Measurements from ENCODE around the gene RPA3. TPM values are rescaled to one million over a fixed set of nuclear protein-coding genes. Genes with fewer than 3 reads are reported as not detected.

The RPA3 gene
- total RNA-seq, 1 experiment from 2014 or later: 38.9 TPM

- Histone ChIP-seq H3K27ac (ENCODE audit: low read length) (no peak overlapping the region), H3K27me3 (ENCODE audit: low read length) (no peaks in the 10 kb centered on the region), H3K4me3 (ENCODE audit: low read length) (no peak overlapping the region), H3F3A (ENCODE audit: low read length, unreplicated experiment) (no peaks in the 10 kb centered on the region), H3K9me3 (ENCODE audit: low read length) (no peaks in the 10 kb centered on the region), H4K20me1 (ENCODE audit: low read length) (no peaks in the 10 kb centered on the region), H3K36me3 (ENCODE audit: low read depth, low read length) (no peaks in the 10 kb centered on the region), H3K4me2 (ENCODE audit: low read length) (no peak overlapping the region), H3K9ac (ENCODE audit: low read length) (no peak overlapping the region), H3K9me2 (replicated peaks; ENCODE audit: low read length) (no peaks in the 10 kb centered on the region), H3K4me1 (ENCODE audit: insufficient read depth, low read length) (no peaks in the 10 kb centered on the region), H2AFZ (ENCODE audit: low read length) (no peak overlapping the region), H3K79me2 (ENCODE audit: low read length) (no peaks in the 10 kb centered on the region)
- TF ChIP-seq CTCF (conservative IDR thresholded peaks at IDR 0.05; ENCODE audit: low read depth, low read length): no peak
- no peak for ATAC-seq
- no TSS peak for BruUV-seq (replicated peaks)
- CTCF ChIA-PET: no interaction called here
- no peak for DNase-seq
- intact Hi-C loops (cut with micrococcal nuclease): no loop called here
- POLR2A ChIA-PET (ENCODE audit: unreplicated experiment): no interaction called here
Measured at GRCh38 chr7:7612519-7612918, 105.9 kb downstream of the RPA3 start.

GRCh38 chr7:7609330-7609729, 109.1 kb downstream of the RPA3 start:
- intact Hi-C loops (cut with micrococcal nuclease): no loop called here

GRCh38 chr7:7607010-7607409, 111.4 kb downstream of the RPA3 start:
- CTCF ChIA-PET: interaction anchor here (0.6 kb wide), 1 partner anchor 461 kb away, joined by 3 read pairs; no protein-coding TSS in a partner anchor
- 0 out of 2 replicates have a peak, but pooled peaks have one; percentile 13 for ATAC-seq

More at GRCh38 chr7:7609330-7609729, 109.1 kb downstream of the RPA3 start:
- no peak overlapping the region for H3K4me2 ChIP-seq (ENCODE audit: low read length)
- no peak overlapping the region for H3K27ac ChIP-seq (ENCODE audit: low read length)
- H3K4me3 ChIP-seq (ENCODE audit: low read length): no peak overlapping the region
- ATAC-seq (no peak), DNase-seq (no peak)
- H4K20me1 ChIP-seq (ENCODE audit: low read length): no peaks in the 10 kb centered on the region
- no peaks in the 10 kb centered on the region for H3K4me1 ChIP-seq (ENCODE audit: insufficient read depth, low read length)
- H3K79me2 ChIP-seq (ENCODE audit: low read length): no peaks in the 10 kb centered on the region
- no peak overlapping the region for H2AFZ ChIP-seq (ENCODE audit: low read length)
- H3K9me3 ChIP-seq (ENCODE audit: low read length): no peaks in the 10 kb centered on the region
- POLR2A ChIA-PET (ENCODE audit: unreplicated experiment): no interaction called here
- H3K36me3 ChIP-seq (ENCODE audit: low read depth, low read length): no peaks in the 10 kb centered on the region
- BruUV-seq (replicated peaks): no TSS peak
- TF ChIP-seq CTCF (conservative IDR thresholded peaks at IDR 0.05; ENCODE audit: low read depth, low read length) (no peak), EZH2 (IDR thresholded peaks at IDR 0.05; ENCODE audit: low read length, unreplicated experiment) (no peak), EZH2phosphoT487 (IDR thresholded peaks at IDR 0.05; ENCODE audit: borderline replicate concordance, low read length) (no peak)
- no peaks in the 10 kb centered on the region for H3F3A ChIP-seq (ENCODE audit: low read length, unreplicated experiment)
- H3K9me2 ChIP-seq (replicated peaks; ENCODE audit: low read length): no peaks in the 10 kb centered on the region
- H3K9ac ChIP-seq (ENCODE audit: low read length): no peak overlapping the region
- CTCF ChIA-PET: no interaction called here
- H3K27me3 ChIP-seq (ENCODE audit: low read length): no peaks in the 10 kb centered on the region

More at GRCh38 chr7:7607010-7607409, 111.4 kb downstream of the RPA3 start:
- DNase-seq: no peak
- Histone ChIP-seq H3K36me3 (ENCODE audit: low read depth, low read length) (no peaks in the 10 kb centered on the region), H3K4me2 (ENCODE audit: low read length) (no peak overlapping the region), H3K9me2 (replicated peaks; ENCODE audit: low read length) (no peaks in the 10 kb centered on the region), H3K27me3 (ENCODE audit: low read length) (no peaks in the 10 kb centered on the region), H3K9ac (ENCODE audit: low read length) (no peak overlapping the region), H3K4me3 (ENCODE audit: low read length) (no peak overlapping the region), H3K9me3 (ENCODE audit: low read length) (no peaks in the 10 kb centered on the region), H4K20me1 (ENCODE audit: low read length) (no peaks in the 10 kb centered on the region), H3F3A (ENCODE audit: low read length, unreplicated experiment) (no peaks in the 10 kb centered on the region), H3K27ac (ENCODE audit: low read length) (no peak overlapping the region), H2AFZ (ENCODE audit: low read length) (no peak overlapping the region), H3K79me2 (ENCODE audit: low read length) (no peaks in the 10 kb centered on the region), H3K4me1 (ENCODE audit: insufficient read depth, low read length) (no peaks in the 10 kb centered on the region)
- POLR2A ChIA-PET (ENCODE audit: unreplicated experiment): no interaction called here
- TF ChIP-seq EZH2 (IDR thresholded peaks at IDR 0.05; ENCODE audit: low read length, unreplicated experiment): no peak
- no peak for TF ChIP-seq CTCF (conservative IDR thresholded peaks at IDR 0.05; ENCODE audit: low read depth, low read length)
- no peak for TF ChIP-seq EZH2phosphoT487 (IDR thresholded peaks at IDR 0.05; ENCODE audit: borderline replicate concordance, low read length)
- intact Hi-C loops (cut with micrococcal nuclease): no loop called here
- no TSS peak for BruUV-seq (replicated peaks)
